GM18502 (cell line): ENCODE data around the gene EFCAB8.
"Not testable (repeated sequence)": the region's sequence is repeated elsewhere in the genome, so short reads cannot be mapped to it uniquely, and the experiment has no call there.

Experiments used
- ATAC-seq: cut with Tn5 transposase; IDR thresholded peaks from one replicate; pipeline ENCODE4 v1.9.1; 2021; ENCODE audit warnings: mild to moderate bottlenecking; ENCODE audit not compliant: unreplicated experiment, poor library complexity

The EFCAB8 gene

GRCh38 chr20:32880635-32881034 is 21.9 kb downstream of the EFCAB8 start:
- no peak for ATAC-seq

GRCh38 chr20:32883081-32883480 is 24.4 kb downstream of the EFCAB8 start:
- ATAC-seq: no peak

- no peak for ATAC-seq
These were observed 26.5 kb downstream of the EFCAB8 start for GRCh38 chr20:32885185-32885584.

GRCh38 chr20:32885952-32886351 is 27.2 kb downstream of the EFCAB8 start:
- no peak for ATAC-seq

- no peak for ATAC-seq
These were observed 27.9 kb downstream of the EFCAB8 start for GRCh38 chr20:32886652-32887051.

- ATAC-seq: no peak
These were observed 28.8 kb downstream of the EFCAB8 start for GRCh38 chr20:32887492-32887891.

GRCh38 chr20:32888636-32889035 is 29.9 kb downstream of the EFCAB8 start:
- ATAC-seq: no peak

GRCh38 chr20:32889281-32889680 is 30.6 kb downstream of the EFCAB8 start:
- ATAC-seq: no peak

GRCh38 chr20:32891491-32891890 is 32.8 kb downstream of the EFCAB8 start:
- ATAC-seq: no peak

- ATAC-seq: no peak
These were observed 33.4 kb downstream of the EFCAB8 start for GRCh38 chr20:32891926-32892660.

- no peak for ATAC-seq
These were observed 34.7 kb downstream of the EFCAB8 start for GRCh38 chr20:32893263-32894025.

GRCh38 chr20:32894026-32894483 is 35.3 kb downstream of the EFCAB8 start:
- no peak for ATAC-seq

- no peak for ATAC-seq
These were observed 36.1 kb downstream of the EFCAB8 start for GRCh38 chr20:32894711-32895355.

- no peak for ATAC-seq
These were observed 38.0 kb downstream of the EFCAB8 start for GRCh38 chr20:32896521-32897280.

GRCh38 chr20:32898729-32899128 is 40.0 kb downstream of the EFCAB8 start:
- no peak for ATAC-seq

GRCh38 chr20:32902456-32903420 is 44.0 kb downstream of the EFCAB8 start:
- ATAC-seq: no peak

- ATAC-seq: no peak
These were observed 45.0 kb downstream of the EFCAB8 start for GRCh38 chr20:32903666-32904175.

GRCh38 chr20:32904678-32905077 is 46.0 kb downstream of the EFCAB8 start:
- ATAC-seq: not testable (repeated sequence)

- no peak for ATAC-seq
These were observed 47.5 kb downstream of the EFCAB8 start for GRCh38 chr20:32906200-32906599.
